HEK293 (cell line): ENCODE data around the gene ACOT7.

Source experiments
- CTCF ChIA-PET: fragments of 350-600 bp; formaldehyde crosslinking; extraction: SDS; loops from one replicate; lab custom pipeline; 2021; ENCODE audit warnings: antibody characterized with exemption; lab: Yijun Ruan, JAX
- POLR2A ChIA-PET: fragments of 300-600 bp; formaldehyde crosslinking; extraction: SDS; loops from one replicate; lab custom pipeline; 2020; ENCODE audit warnings: antibody characterized with exemption, inconsistent platforms; lab: Yijun Ruan, JAX
- H3K27ac ChIP-seq: fragments of 200-500 bp; sonication (Bioruptor generic); 2 replicates; pipeline ENCODE4 v1.5.1; 2014; ENCODE audit warnings: low read depth, low read length, control low read depth, inconsistent platforms; ENCODE audit errors: extremely low read depth
- H3K36me3 ChIP-seq, 2 experiments: fragments of 200-500 bp in 1 of 2; sonication (Bioruptor generic) in 1 of 2; 1 replicate in 1 of 2; 2 replicates in 1 of 2; pipeline ENCODE4 v1.5.1; 2014 to 2017; ENCODE audit warnings: inconsistent platforms in 2 of 2, low read length in 2 of 2; ENCODE audit not compliant: control insufficient read depth in 2 of 2, insufficient read depth in 1 of 2
- H3K4me1 ChIP-seq: fragments of 200-500 bp; sonication (Bioruptor generic); 2 replicates; pipeline ENCODE4 v1.5.1; 2014; ENCODE audit warnings: mild to moderate bottlenecking, low read length, inconsistent platforms; ENCODE audit not compliant: control insufficient read depth, insufficient read depth
- H3K4me3 ChIP-seq: 2 replicates; pipeline ENCODE4 v1.5.1; 2011; ENCODE audit warnings: low read depth, mild to moderate bottlenecking, control low read depth, low read length, moderate library complexity
- H3K9me3 ChIP-seq: fragments of 200-500 bp; sonication (Bioruptor generic); 2 replicates; pipeline ENCODE4 v1.5.1; 2014; ENCODE audit warnings: low read depth, low read length, inconsistent platforms; ENCODE audit not compliant: control insufficient read depth, insufficient read depth
- HOXD13 ChIP-seq: sonication (generic); formaldehyde crosslinking; IDR thresholded peaks from 2 replicates; pipeline ENCODE4 v1.8.0; 2022; ENCODE audit warnings: missing genetic modification reagents, borderline replicate concordance
- KLF16 ChIP-seq: fragments of 450-650 bp; formaldehyde crosslinking; IDR thresholded peaks from 2 replicates; pipeline ENCODE4 v1.5.1; 2017; ENCODE audit warnings: missing biosample characterization, missing genetic modification characterization
- SP2 ChIP-seq: fragments of 450-650 bp; formaldehyde crosslinking; IDR thresholded peaks from 2 replicates; pipeline ENCODE4 v1.5.1; 2016; ENCODE audit warnings: missing biosample characterization, missing genetic modification characterization
- SP7 ChIP-seq: fragments of 450-650 bp; formaldehyde crosslinking; IDR thresholded peaks from 2 replicates; pipeline ENCODE4 v1.5.1; 2016; ENCODE audit warnings: missing biosample characterization, missing genetic modification characterization
- ZBTB48 ChIP-seq: fragments of 450-650 bp; formaldehyde crosslinking; IDR thresholded peaks from 2 replicates; pipeline ENCODE4 v1.5.1; 2016; ENCODE audit warnings: missing biosample characterization, missing genetic modification characterization
- ZFP41 ChIP-seq: fragments of 450-650 bp; formaldehyde crosslinking; IDR thresholded peaks from 2 replicates; pipeline ENCODE4 v1.5.1; 2016; ENCODE audit warnings: missing biosample characterization, missing genetic modification characterization, borderline replicate concordance
- ZNF146 ChIP-seq: fragments of 450-650 bp; formaldehyde crosslinking; IDR thresholded peaks from 2 replicates; pipeline ENCODE4 v1.5.1; 2016; ENCODE audit warnings: missing biosample characterization, missing genetic modification characterization
- ZNF354C ChIP-seq: fragments of 450-650 bp; formaldehyde crosslinking; IDR thresholded peaks from 2 replicates; pipeline ENCODE4 v1.5.1; 2016; ENCODE audit warnings: missing biosample characterization, missing genetic modification characterization, low read depth, borderline replicate concordance
- ZNF394 ChIP-seq: fragments of 450-650 bp; formaldehyde crosslinking; IDR thresholded peaks from 2 replicates; pipeline ENCODE4 v1.5.1; 2016; ENCODE audit warnings: missing biosample characterization, missing genetic modification characterization, mild to moderate bottlenecking, moderate library complexity, borderline replicate concordance
- ZNF548 ChIP-seq: fragments of 450-650 bp; formaldehyde crosslinking; IDR thresholded peaks from 2 replicates; pipeline ENCODE4 v1.5.1; 2016; ENCODE audit warnings: missing biosample characterization, missing genetic modification characterization
- ZNF558 ChIP-seq: fragments of 450-650 bp; formaldehyde crosslinking; IDR thresholded peaks from 2 replicates; pipeline ENCODE4 v1.5.1; 2016; ENCODE audit warnings: missing biosample characterization, missing genetic modification characterization
- ZNF561 ChIP-seq: fragments of 450-650 bp; IDR thresholded peaks from 2 replicates; pipeline ENCODE4 v1.5.1; 2018; ENCODE audit warnings: missing biosample characterization, missing genetic modification characterization, borderline replicate concordance
- ZNF768 ChIP-seq: fragments of 450-650 bp; formaldehyde crosslinking; IDR thresholded peaks from 2 replicates; pipeline ENCODE4 v1.5.1; 2018; ENCODE audit warnings: missing biosample characterization, mild to moderate bottlenecking, missing genetic modification characterization
- TF ChIP-seq, protein P1 (sequence below): fragments of 450-650 bp; formaldehyde crosslinking; IDR thresholded peaks from 2 replicates; pipeline ENCODE4 v1.5.1; 2016; ENCODE audit warnings: missing biosample characterization, missing genetic modification characterization
- TF ChIP-seq, protein P2 (sequence below): fragments of 450-650 bp; IDR thresholded peaks from 2 replicates; pipeline ENCODE4 v1.5.1; 2018; ENCODE audit warnings: missing biosample characterization, mild to moderate bottlenecking, missing genetic modification characterization
- TF ChIP-seq, protein P3 (sequence below): fragments of 450-650 bp; formaldehyde crosslinking; optimal IDR thresholded peaks from 2 replicates; pipeline ENCODE3; 2016; ENCODE audit warnings: missing biosample characterization, mild to moderate bottlenecking, missing genetic modification characterization

ACOT7 gene

GRCh38 chr1:6303397-6304012, 90.1 kb downstream of the ACOT7 start:
- TF ChIP-seq, protein P1, sequence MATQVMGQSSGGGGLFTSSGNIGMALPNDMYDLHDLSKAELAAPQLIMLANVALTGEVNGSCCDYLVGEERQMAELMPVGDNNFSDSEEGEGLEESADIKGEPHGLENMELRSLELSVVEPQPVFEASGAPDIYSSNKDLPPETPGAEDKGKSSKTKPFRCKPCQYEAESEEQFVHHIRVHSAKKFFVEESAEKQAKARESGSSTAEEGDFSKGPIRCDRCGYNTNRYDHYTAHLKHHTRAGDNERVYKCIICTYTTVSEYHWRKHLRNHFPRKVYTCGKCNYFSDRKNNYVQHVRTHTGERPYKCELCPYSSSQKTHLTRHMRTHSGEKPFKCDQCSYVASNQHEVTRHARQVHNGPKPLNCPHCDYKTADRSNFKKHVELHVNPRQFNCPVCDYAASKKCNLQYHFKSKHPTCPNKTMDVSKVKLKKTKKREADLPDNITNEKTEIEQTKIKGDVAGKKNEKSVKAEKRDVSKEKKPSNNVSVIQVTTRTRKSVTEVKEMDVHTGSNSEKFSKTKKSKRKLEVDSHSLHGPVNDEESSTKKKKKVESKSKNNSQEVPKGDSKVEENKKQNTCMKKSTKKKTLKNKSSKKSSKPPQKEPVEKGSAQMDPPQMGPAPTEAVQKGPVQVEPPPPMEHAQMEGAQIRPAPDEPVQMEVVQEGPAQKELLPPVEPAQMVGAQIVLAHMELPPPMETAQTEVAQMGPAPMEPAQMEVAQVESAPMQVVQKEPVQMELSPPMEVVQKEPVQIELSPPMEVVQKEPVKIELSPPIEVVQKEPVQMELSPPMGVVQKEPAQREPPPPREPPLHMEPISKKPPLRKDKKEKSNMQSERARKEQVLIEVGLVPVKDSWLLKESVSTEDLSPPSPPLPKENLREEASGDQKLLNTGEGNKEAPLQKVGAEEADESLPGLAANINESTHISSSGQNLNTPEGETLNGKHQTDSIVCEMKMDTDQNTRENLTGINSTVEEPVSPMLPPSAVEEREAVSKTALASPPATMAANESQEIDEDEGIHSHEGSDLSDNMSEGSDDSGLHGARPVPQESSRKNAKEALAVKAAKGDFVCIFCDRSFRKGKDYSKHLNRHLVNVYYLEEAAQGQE (tag by site-specific recombination), result peak; percentile 86
- TF ChIP-seq ZFP41 (tag by site-specific recombination) (no peak), KLF16 (tag by site-specific recombination) (no peak)
- TF ChIP-seq, all 188 proteins: peak for 1
- H3K9me3 ChIP-seq, result no peaks in the 10 kb centered on the region
- H3K4me1 ChIP-seq, result no peaks in the 10 kb centered on the region
- POLR2A ChIA-PET, result no interaction called here
- CTCF ChIA-PET, result no interaction called here
- no peak overlapping the region for H3K27ac ChIP-seq
- H3K36me3 ChIP-seq, result peaks cover 0 to 67% of the 10 kb centered on the region in 2 experiments; a peak in 1 of 3 replicates
- no peak overlapping the region for H3K4me3 ChIP-seq

- Histone ChIP-seq H3K27ac (no peak overlapping the region), H3K9me3 (no peaks in the 10 kb centered on the region), H3K4me1 (no peaks in the 10 kb centered on the region), H3K36me3 (peaks cover 0 to 66% of the 10 kb centered on the region in 2 experiments; a peak in 1 of 3 replicates), H3K4me3 (no peak overlapping the region)
- TF ChIP-seq SP7 (tag by site-specific recombination) (no peak), ZNF561 (no peak), SP2 (no peak), ZNF548 (tag by site-specific recombination) (no peak), ZNF768 (tag by site-specific recombination) (no peak), ZNF558 (no peak), ZNF354C (tag by site-specific recombination) (no peak), ZBTB48 (tag by site-specific recombination) (no peak)
- TF ChIP-seq, protein P2, sequence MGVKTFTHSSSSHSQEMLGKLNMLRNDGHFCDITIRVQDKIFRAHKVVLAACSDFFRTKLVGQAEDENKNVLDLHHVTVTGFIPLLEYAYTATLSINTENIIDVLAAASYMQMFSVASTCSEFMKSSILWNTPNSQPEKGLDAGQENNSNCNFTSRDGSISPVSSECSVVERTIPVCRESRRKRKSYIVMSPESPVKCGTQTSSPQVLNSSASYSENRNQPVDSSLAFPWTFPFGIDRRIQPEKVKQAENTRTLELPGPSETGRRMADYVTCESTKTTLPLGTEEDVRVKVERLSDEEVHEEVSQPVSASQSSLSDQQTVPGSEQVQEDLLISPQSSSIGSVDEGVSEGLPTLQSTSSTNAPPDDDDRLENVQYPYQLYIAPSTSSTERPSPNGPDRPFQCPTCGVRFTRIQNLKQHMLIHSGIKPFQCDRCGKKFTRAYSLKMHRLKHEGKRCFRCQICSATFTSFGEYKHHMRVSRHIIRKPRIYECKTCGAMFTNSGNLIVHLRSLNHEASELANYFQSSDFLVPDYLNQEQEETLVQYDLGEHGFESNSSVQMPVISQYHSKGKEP (tag by site-specific recombination), result no peak
- CTCF ChIA-PET, result no interaction called here
- POLR2A ChIA-PET, result no interaction called here
Measured at GRCh38 chr1:6302568-6302967, 91.0 kb downstream of the ACOT7 start.

DNA sequence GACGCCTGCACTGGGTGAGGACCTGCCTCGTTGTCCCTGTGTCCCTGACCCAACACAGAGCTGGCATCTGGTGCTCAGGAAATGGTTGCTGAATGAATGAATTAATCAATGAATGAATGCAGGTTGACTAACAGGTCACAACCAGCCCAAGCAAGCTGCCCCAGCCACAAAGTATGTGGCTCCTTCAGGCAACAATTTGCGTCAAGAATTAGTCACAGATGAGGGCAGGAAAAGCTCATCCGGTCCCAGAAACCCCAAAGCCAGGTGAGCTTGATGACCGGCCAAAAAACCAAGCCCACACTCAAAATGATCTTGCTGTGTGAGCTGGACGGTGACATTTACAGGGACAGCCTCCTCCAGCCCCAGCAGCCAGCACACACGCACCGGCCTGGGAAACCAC, 92.0 kb downstream of the ACOT7 start:
- ChIA-PET CTCF (interaction anchor here (0.6 to 0.9 kb wide), 2 partner anchors 10 to 52 kb away, joined by 3 read pairs; no protein-coding TSS in a partner anchor), POLR2A (no interaction called here)
- H3K36me3 ChIP-seq, result peaks cover 0 to 55% of the 10 kb centered on the region in 2 experiments; a peak in 1 of 3 replicates
- TF ChIP-seq ZNF146 (tag by site-specific recombination), result no peak
- no peak for TF ChIP-seq HOXD13 (CRISPR knock-in tag)
- TF ChIP-seq, protein P3, sequence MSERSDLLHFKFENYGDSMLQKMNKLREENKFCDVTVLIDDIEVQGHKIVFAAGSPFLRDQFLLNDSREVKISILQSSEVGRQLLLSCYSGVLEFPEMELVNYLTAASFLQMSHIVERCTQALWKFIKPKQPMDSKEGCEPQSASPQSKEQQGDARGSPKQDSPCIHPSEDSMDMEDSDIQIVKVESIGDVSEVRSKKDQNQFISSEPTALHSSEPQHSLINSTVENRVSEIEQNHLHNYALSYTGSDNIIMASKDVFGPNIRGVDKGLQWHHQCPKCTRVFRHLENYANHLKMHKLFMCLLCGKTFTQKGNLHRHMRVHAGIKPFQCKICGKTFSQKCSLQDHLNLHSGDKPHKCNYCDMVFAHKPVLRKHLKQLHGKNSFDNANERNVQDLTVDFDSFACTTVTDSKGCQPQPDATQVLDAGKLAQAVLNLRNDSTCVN (tag by site-specific recombination), result no peak
- no peak for TF ChIP-seq ZNF394 (tag by site-specific recombination)
- H3K4me3 ChIP-seq, result no peak overlapping the region
- no peaks in the 10 kb centered on the region for H3K4me1 ChIP-seq
- H3K9me3 ChIP-seq, result no peaks in the 10 kb centered on the region
- no peak overlapping the region for H3K27ac ChIP-seq
